Stimulated activated CD8-positive, alpha-beta memory T cell treated with anti-CD3 and anti-CD28 coated beads, Interleukin-2, amount 100 ng/mL, for 48 hours (primary cell): ENCODE measurements around the gene KHDRBS2.

Experiments used
- DNase-seq, 2 donors: peaks; one replicate each; pipeline ENCODE4 v3.0.0-alpha.2; 2020; ENCODE audit warnings: low read depth in 2 of 2

Gene KHDRBS2

GRCh38 chr6:62175195-62175594 is 110.8 kb downstream of the KHDRBS2 start:
- no peak for DNase-seq

GRCh38 chr6:62174548-62174947 is 111.5 kb downstream of the KHDRBS2 start:
- DNase-seq = no peak

- no peak for DNase-seq
These were observed 118.3 kb downstream of the KHDRBS2 start for GRCh38 chr6:62167736-62168135.

GRCh38 chr6:62162858-62163257 is 123.2 kb downstream of the KHDRBS2 start:
- no peak for DNase-seq

- DNase-seq = no peak
These were observed 133.2 kb downstream of the KHDRBS2 start for GRCh38 chr6:62152796-62153195.

- DNase-seq = no peak
These were observed 135.9 kb downstream of the KHDRBS2 start for GRCh38 chr6:62150048-62150663.

GRCh38 chr6:62146954-62147853 is 138.8 kb downstream of the KHDRBS2 start:
- no peak for DNase-seq

GRCh38 chr6:62129127-62129526 is 156.9 kb downstream of the KHDRBS2 start:
- DNase-seq = no peak

- DNase-seq = no peak
These were observed 166.6 kb downstream of the KHDRBS2 start for GRCh38 chr6:62119401-62119800.

GRCh38 chr6:62103186-62103859 is 182.7 kb downstream of the KHDRBS2 start:
- no peak for DNase-seq

GRCh38 chr6:62102387-62102786 is 183.6 kb downstream of the KHDRBS2 start:
- no peak for DNase-seq

GRCh38 chr6:62090442-62091229 is 195.4 kb downstream of the KHDRBS2 start:
- no peak for DNase-seq

- no peak for DNase-seq
These were observed 196.2 kb downstream of the KHDRBS2 start for GRCh38 chr6:62089781-62090180.

- DNase-seq = no peak
These were observed 200.0 kb downstream of the KHDRBS2 start for GRCh38 chr6:62086047-62086446.

GRCh38 chr6:62075869-62076268 is 210.2 kb downstream of the KHDRBS2 start:
- no peak for DNase-seq

- no peak for DNase-seq
These were observed 226.1 kb downstream of the KHDRBS2 start for GRCh38 chr6:62059901-62060300.

- no peak for DNase-seq
These were observed 228.7 kb downstream of the KHDRBS2 start for GRCh38 chr6:62057300-62057699.

- DNase-seq = no peak
These were observed 240.5 kb downstream of the KHDRBS2 start for GRCh38 chr6:62045502-62045901.

GRCh38 chr6:62043084-62043483 is 242.9 kb downstream of the KHDRBS2 start:
- no peak for DNase-seq

GRCh38 chr6:62042429-62042828 is 243.6 kb downstream of the KHDRBS2 start:
- DNase-seq = no peak

GRCh38 chr6:62039605-62040004 is 246.4 kb downstream of the KHDRBS2 start:
- DNase-seq = no peak

- DNase-seq = no peak
These were observed 248.6 kb downstream of the KHDRBS2 start for GRCh38 chr6:62037445-62037844.
